IPS-NIHi11 (cell line): ENCODE results near the gene FGR.
"Not testable (repeated sequence)": the region's sequence is repeated elsewhere in the genome, so short reads cannot be mapped to it uniquely, and the experiment has no call there.

Source experiments
- DNase-seq: peaks from one replicate; pipeline ENCODE4 v3.0.0; 2012; ENCODE audit warnings: mixed read lengths, low spot score

Gene FGR

GRCh38 chr1:27659497-27660299, 24.7 kb upstream of the FGR start:
- peak; percentile 93 for DNase-seq

DNA sequence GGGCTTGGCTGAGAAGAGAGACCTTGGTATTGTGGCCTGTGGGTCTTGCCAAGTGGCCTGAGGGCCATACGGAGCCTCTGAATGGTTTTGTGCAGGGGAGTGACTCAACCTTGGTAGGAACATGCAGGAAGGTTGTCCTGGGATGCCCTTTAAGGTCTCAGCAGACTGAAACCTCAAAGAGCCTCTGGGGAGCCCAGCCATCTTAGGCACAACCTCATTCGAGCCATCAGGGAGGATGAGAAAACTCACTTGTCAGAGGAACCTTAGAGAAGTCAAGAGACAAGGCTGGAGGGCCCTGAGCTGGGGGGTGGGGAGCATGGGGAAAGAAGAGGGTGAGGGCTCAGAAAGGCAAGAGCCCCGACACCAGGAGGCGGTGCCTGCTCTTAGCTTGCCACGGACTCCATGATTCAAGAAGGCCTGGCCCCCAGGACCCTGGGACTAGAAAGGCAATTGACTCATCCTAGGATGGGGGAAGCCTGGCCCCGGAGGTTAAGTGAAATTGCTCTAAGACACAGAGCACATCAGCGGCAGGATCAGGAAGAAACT, 24.0 kb upstream of the FGR start:
- DNase-seq, result no peak

DNA sequence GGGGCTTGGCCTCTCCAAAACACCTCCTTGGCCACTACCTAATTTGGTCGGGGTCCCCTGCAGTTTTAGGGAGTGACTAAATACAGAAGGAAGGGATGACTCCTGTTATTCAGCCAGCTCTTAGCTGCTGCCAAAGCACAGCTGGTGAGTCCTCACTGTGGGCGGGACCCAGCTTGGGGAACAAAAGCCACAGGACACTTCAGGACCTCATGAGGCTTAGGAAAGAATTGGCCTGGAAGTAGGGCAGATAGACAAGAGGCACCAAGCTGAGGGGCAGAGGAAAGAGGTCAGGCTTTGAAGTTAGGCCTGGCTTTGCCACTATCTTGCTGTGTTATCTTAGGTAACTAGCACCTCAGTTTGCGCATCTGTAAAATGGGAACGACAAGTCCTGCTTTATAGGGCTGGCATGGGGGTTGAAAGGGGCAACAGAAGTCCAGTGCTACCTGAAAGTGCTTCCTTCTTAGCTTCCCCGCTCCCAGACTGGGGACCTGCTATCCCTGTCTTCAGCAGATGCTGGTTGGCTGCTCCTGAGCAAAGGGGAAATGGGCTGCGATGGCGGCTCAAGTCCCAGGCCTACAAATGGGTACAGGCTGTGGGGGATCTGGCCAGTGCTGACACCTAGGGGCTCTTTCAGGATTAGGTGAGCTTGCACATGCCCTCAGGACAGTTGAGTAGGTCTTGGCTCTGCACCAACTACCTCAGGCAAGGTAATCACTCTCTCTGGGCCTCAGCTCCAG, 21.3 kb upstream of the FGR start:
- DNase-seq, result peak; percentile 60

DNA sequence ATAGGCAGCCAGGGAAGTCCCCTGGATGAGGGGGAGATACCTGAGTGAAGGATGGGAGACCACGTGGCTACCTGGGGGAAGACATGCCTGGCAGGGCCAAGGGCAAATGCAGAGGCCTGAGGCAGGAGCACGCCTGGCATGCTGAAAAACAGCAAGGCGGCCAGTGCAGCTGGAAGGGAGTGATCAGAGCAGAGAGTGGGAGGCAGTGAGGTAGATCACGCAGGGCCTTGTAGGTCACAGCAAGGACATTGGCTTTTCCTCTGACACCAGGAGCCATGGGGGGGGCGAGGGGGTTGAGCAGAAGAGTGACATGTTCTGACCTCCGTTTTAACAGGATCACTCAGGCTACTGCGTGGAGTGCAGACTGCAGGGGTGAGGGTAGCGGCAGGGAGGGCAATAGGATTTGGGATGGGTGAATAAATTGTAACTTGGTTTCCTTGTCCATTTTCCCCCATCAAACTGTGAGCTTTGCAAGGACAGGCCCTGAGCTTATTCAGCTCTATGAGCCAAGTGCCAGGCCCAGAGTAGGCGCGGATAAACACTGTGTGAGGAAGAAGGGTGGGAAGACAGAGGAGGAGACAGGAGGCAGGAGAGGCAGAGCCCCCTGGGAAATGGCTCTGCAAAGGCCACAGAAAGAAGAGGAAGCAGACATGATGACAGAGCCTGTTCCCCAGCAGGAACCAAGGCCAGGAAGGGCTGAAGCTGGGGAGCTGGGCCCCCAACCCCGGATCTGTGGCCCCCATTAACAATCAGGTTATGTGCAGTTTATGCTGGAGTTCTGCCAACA, 20.4 kb upstream of the FGR start:
- no peak for DNase-seq

DNA sequence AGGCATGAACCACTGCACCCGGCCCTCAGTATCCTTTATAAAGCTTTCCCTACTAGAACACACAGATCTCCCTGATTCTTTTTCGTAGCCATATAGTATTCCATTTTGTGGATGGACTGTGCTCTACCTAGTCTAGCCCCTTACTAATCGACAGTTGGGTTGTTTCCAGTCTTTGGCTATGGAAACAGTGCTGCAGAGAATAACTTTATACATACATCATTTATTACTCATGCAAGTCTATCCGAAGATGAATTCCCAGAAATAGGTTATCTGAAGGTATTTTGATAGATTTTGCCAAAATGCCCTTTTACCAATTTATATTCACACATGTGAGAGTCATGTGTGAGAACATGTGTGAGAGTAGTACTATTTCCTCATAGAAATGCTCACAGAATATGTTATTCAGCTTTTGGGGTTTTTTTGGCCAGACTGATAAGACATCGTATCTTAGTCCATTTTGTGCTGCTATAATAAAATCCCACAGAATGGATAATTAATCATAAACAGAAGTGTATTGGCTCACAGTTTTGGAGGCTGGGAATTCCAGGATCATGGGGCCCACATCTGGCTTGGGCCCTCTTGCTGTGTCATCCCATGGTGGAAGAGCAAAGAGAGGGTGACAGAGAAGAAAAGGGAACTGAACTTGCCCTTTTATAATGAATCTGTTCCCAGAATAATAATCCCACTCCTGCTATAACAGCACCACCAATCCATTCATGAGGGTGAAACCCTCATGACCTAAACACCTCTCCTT, 17.3 kb upstream of the FGR start:
- no peak for DNase-seq

DNA sequence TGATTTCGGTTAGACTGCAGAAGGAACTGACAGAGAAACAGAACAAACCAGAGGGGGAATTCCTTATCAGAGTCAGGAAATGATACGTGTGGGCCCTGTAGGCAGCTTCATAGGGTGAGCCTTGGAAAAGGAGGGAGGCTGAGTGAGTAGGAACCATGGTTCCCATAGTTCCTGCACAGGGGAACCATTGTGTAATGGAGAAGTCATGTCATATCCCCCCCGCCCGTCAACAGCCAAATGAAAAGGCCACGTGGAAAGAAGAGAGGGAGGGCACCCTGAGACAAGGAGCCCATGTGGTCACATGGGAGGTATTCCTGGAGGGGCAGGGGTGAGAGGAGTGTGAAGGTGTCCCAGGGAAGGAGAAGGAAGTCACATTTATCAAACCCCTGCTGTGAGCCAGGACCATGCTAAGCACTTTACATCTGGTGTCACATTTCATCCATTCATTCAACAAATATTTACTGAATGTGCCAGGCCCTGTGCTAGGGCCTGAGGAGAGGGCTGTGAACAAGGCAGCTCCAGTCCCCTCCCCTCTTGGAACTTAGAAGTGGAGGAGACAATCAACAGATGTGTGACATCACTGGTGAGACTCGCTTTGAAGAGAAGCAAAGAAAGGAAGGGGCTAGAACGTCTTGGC, 15.7 kb upstream of the FGR start:
- peak; percentile 58 for DNase-seq

GRCh38 chr1:27650171-27650538, 15.2 kb upstream of the FGR start:
- DNase-seq, result no peak

GRCh38 chr1:27649306-27649635, 14.3 kb upstream of the FGR start:
- no peak for DNase-seq

- no peak for DNase-seq
Measured at GRCh38 chr1:27648602-27649305, 13.8 kb upstream of the FGR start.

DNA sequence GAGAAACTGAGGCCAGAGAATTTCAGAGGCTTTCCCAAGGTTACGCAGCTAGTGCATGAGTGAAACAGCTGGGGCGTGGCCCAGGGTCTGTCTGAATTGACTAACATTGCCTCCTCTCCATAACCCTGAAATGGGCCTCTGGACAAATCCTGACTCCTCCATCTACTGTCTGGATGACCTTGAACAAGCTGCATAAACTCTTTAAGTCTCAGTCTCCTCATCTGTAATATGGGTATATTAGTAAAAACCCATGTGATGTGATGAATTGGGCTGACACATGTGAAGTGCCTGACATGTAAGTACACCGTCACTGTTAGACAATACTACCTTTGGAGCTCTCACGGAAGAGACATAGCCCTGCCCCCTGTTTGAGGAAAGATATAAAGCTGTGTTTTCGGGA, 12.3 kb upstream of the FGR start:
- DNase-seq, result no peak

DNA sequence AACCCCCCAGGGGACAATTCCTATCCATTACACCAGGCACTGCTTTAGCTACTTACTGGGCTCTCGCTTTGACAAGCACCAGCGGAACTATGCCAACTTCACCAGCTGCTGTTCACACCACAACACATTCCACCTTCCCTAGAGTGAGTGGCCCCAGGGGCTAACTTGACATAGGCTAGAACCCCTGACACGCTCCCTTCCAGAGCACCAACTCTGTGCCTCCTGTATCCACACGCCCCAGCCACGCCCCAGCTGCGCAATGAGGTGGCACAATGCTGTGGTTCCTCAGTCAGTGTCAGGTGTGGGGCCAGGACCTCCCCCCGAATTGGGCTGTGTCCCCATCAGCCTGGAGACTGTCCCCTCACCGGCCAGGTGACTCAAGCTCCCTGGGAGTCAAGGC, 11.7 kb upstream of the FGR start:
- DNase-seq, result no peak

DNA sequence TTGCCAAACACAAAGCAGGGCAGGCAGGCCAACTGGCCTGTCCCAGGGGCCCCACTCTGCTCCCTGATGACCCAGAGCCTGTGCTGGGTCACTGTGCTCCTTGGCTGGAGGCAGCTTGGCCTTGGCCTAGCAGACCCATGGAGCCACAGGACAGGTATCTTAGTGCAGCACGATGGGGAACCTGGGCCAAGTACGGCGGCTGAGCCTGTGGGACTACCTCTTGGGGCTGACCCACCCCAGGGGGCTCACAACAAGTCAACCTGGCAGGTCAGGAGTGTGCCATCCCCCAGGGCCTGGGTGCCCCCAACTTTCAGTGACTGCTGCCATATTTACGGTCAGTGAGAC, 10.1 kb upstream of the FGR start:
- DNase-seq, result no peak

DNA sequence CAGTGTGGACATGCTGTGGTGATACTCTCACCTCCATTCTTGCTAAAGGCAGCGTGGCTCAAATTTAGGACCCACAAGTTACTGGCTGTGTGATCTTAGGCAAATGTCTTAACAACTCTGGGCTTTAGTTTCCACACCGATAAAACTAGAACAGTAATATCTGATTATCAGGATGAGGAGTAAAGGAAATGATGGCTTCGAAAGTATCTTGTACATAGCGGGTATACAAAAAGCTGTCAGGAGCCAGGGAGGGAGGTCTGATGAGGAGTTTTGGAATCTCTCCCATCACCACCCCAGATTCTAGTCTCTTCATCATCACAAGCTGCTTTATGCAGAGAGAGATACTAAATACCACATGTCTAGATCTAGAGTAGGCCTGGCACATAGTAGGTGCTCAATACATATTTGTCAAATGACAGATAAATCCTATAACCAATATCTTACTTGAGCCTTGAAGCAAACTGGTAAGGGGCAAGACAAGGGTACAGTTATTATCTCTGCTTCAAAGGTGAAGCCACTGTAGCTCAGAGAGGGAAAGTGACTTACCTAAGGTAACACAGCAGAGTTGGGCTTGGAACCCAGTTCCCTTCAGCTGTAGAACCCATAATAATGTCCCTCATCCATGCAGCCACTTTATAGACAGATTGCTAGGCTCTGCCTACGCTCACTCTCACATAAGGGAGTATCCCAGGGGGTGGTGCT, 9.5 kb upstream of the FGR start:
- no peak for DNase-seq

GRCh38 chr1:27643600-27644368, 8.8 kb upstream of the FGR start:
- DNase-seq, result peak; percentile 76

DNA sequence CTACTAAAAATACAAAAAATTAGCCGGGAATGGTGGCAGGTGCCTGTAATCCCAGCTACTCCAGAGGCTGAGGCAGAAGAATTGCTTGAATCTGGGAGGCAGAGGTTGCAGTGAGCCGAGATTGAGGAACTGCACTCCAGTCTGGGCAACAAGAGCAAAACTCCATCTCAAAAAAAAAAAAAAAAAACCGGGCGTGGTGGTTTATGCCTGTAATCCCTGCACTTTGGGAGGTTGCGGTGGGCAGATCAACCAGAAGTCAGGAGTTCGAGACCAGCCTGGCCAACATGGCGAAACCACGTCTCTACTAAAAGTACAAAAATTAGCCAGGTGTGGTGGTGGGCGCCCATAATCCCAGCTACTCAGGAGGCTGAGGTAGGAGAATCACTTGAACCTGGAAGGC, 5.5 kb upstream of the FGR start:
- not testable (repeated sequence) for DNase-seq

GRCh38 chr1:27638805-27639204, 3.8 kb upstream of the FGR start:
- no peak for DNase-seq

- DNase-seq, result no peak
Measured at GRCh38 chr1:27638047-27638734, 3.2 kb upstream of the FGR start.

DNA sequence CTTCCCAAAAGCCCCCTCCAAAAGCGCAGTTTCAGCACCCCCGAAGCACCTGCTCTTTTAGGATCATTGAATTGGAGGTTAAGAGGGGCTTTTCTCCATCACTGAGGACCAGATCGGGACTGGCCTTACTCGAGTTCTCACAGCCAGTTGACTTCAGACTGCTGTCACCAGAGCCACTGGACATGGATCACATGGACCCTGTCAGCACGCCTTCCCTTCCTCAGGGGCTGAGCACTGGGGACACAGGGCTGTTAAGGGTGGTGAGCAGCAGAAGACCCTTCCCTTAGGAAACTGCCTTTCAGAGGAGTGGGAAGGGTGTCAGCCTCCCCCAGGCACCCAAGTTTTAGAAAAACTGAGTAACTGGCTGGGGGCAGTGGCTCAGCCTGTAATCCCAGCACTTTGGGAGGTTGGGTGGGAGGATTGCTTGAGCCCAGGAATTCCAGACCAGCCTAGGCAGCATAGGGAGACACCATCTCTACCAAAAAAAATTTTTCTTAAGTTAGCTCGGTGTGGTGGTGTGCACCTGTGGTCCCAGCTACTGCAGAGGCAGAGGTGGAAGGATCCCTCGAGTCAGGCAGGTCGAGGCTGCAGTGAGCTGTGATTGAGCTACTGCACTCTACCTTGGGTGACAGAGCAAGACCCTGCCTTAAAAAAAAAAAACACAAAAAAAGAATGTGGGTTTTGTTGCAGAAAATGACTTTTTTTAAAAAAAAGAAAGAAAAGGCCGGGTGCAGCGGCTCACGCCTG, 584 bp upstream of the FGR start:
- no peak for DNase-seq
